Spleen (tissue), 7 donors: ENCODE measurements around the gene SSBP3.

ENCODE experiments used
- CTCF ChIP-seq, 11 experiments: fragments of 200-600 bp in 7 of 11; fragments of 450-650 bp in 4 of 11; sonication (generic) in 4 of 11; IDR thresholded peaks in 8 of 11; conservative IDR thresholded peaks in 3 of 11; 1 replicate in 7 of 11; 2 replicates in 4 of 11; pipeline versions ENCODE4 v1.4.0 to v1.8.0; 2016 to 2021; ENCODE audit warnings: antibody characterized with exemption in 11 of 11, inconsistent platforms in 4 of 11, mild to moderate bottlenecking in 1 of 11
- POLR2A ChIP-seq, 3 donors: fragments of 450-650 bp; IDR thresholded peaks; one replicate each; pipeline ENCODE4 v1.5.1; 2017; ENCODE audit warnings: antibody characterized with exemption in 3 of 3, mild to moderate bottlenecking in 1 of 3
- donor health status: DM: no; HTN: no; CAD: no; lungs with moderate emphysema.
- donor health status: DM: no; HTN: no; CAD: no.
- donor health status: DM: no; HTN: no; CAD: no.

- TF ChIP-seq CTCF (IDR thresholded peaks at IDR 0.05 in 8 of 11, conservative IDR thresholded peaks at IDR 0.05 in 3 of 11): no peak
- TF ChIP-seq POLR2A (IDR thresholded peaks at IDR 0.05): no peak
Observed at GRCh38 chr1:54256522-54257345, 149.5 kb downstream of the SSBP3 start.
